ENCODE measurements around the gene GBA3. TPM values are rescaled to one million over a fixed set of nuclear protein-coding genes. Genes with fewer than 3 reads are reported as not detected.
A peak's percentile ranks its signal among the peaks of the same experiment; 100 is the strongest.

Gene GBA3
- 1.0 TPM for total RNA-seq
- long read RNA-seq, partial matches to known transcripts = 0 of 1 reads
- long read RNA-seq, other reads (novel, unspliced or antisense) = 1 of 1 reads

GRCh38 chr4:22692736-22693135 is at the start of gene GBA3:
Gene GBA3 (plus strand): TSS chr4:22692937.
- no peak for DNase-seq
- Histone ChIP-seq H3K9me3 (no peaks in the 10 kb centered on the region), H3K27ac (no peak within 1 kb of the TSS), H3K4me1 (no peaks in the 10 kb centered on the region), H3K27me3 (ENCODE audit: low read depth) (no peaks in the 10 kb centered on the region), H3K36me3 (no peaks in the 10 kb centered on the region), H3K4me3 (no peak within 1 kb of the TSS)
- peak in 1 of 2 donors; percentile 45 for ATAC-seq
- TF ChIP-seq CTCF (IDR thresholded peaks at IDR 0.05) = no peak
- intact Hi-C loops (cut with DNase I) = no loop called here

- intact Hi-C loops (cut with DNase I) = no loop called here
- Histone ChIP-seq H3K9me3 (peaks cover 8% of the 10 kb centered on the region), H3K27me3 (ENCODE audit: low read depth) (no peaks in the 10 kb centered on the region), H3K4me3 (no peak overlapping the region), H3K36me3 (no peaks in the 10 kb centered on the region), H3K4me1 (no peaks in the 10 kb centered on the region), H3K27ac (no peak overlapping the region)
- DNase-seq = no peak
- ATAC-seq = no peak
- TF ChIP-seq CTCF (IDR thresholded peaks at IDR 0.05) = no peak
These were observed 48.8 kb upstream of the GBA3 start for GRCh38 chr4:22643952-22644351.

GRCh38 chr4:22645481-22646182 is 47.1 kb upstream of the GBA3 start:
- H3K9me3 ChIP-seq = no peaks in the 10 kb centered on the region
- intact Hi-C loops (cut with DNase I) = no loop called here
- no peaks in the 10 kb centered on the region for H3K4me1 ChIP-seq
- no peak for TF ChIP-seq CTCF (IDR thresholded peaks at IDR 0.05)
- H3K4me3 ChIP-seq = no peak overlapping the region
- no peak overlapping the region for H3K27ac ChIP-seq
- H3K27me3 ChIP-seq (ENCODE audit: low read depth) = no peaks in the 10 kb centered on the region
- DNase-seq (no peak), ATAC-seq (no peak)
- H3K36me3 ChIP-seq = no peaks in the 10 kb centered on the region

GRCh38 chr4:22648996-22649395 is 43.7 kb upstream of the GBA3 start:
- ATAC-seq (no peak), DNase-seq (no peak)
- no peak overlapping the region for H3K4me3 ChIP-seq
- no peaks in the 10 kb centered on the region for H3K9me3 ChIP-seq
- no peaks in the 10 kb centered on the region for H3K36me3 ChIP-seq
- intact Hi-C loops (cut with DNase I) = no loop called here
- H3K4me1 ChIP-seq = no peaks in the 10 kb centered on the region
- no peak overlapping the region for H3K27ac ChIP-seq
- TF ChIP-seq CTCF (IDR thresholded peaks at IDR 0.05) = no peak
- no peaks in the 10 kb centered on the region for H3K27me3 ChIP-seq (ENCODE audit: low read depth)

GRCh38 chr4:22650771-22651170 is 42.0 kb upstream of the GBA3 start:
- Histone ChIP-seq H3K4me3 (no peak overlapping the region), H3K27me3 (ENCODE audit: low read depth) (no peaks in the 10 kb centered on the region), H3K9me3 (no peaks in the 10 kb centered on the region), H3K27ac (no peak overlapping the region), H3K36me3 (no peaks in the 10 kb centered on the region), H3K4me1 (no peaks in the 10 kb centered on the region)
- ATAC-seq (no peak), DNase-seq (no peak)
- intact Hi-C loops (cut with DNase I) = no loop called here
- TF ChIP-seq CTCF (IDR thresholded peaks at IDR 0.05) = no peak
